ENCODE results near the gene PLA2G5. TPM values are rescaled to one million over a fixed set of nuclear protein-coding genes. Genes with fewer than 3 reads are reported as not detected.

PLA2G5 gene
- total RNA-seq, 4 donors from 2014 or later: 2.9 to 5.5 (median 4.0) TPM

- no peak for TF ChIP-seq CTCF (IDR thresholded peaks at IDR 0.05; ENCODE audit: low read depth)
Observed at GRCh38 chr1:20137055-20137454, 67.1 kb downstream of the PLA2G5 start.

GRCh38 chr1:20137604-20138003 is 67.6 kb downstream of the PLA2G5 start:
- no peak for TF ChIP-seq CTCF (IDR thresholded peaks at IDR 0.05; ENCODE audit: low read depth)

GRCh38 chr1:20138346-20138745 is 68.4 kb downstream of the PLA2G5 start:
- TF ChIP-seq CTCF (IDR thresholded peaks at IDR 0.05; ENCODE audit: low read depth): no peak

- no peak for TF ChIP-seq CTCF (IDR thresholded peaks at IDR 0.05; ENCODE audit: low read depth)
Observed at GRCh38 chr1:20138961-20139550, 69.1 kb downstream of the PLA2G5 start, which contains the start of gene PLA2G2F. Gene PLA2G2F, plus strand, starts transcription at chr1:20139323. Its CDS starts 105 bp downstream, at chr1:20139428.

- no peak for TF ChIP-seq CTCF (IDR thresholded peaks at IDR 0.05; ENCODE audit: low read depth)
Observed at GRCh38 chr1:20139776-20140612, 70.0 kb downstream of the PLA2G5 start.

GRCh38 chr1:20141001-20141400 is 71.0 kb downstream of the PLA2G5 start:
- no peak for TF ChIP-seq CTCF (IDR thresholded peaks at IDR 0.05; ENCODE audit: low read depth)

GRCh38 chr1:20141466-20141865 is 71.5 kb downstream of the PLA2G5 start:
- no peak for TF ChIP-seq CTCF (IDR thresholded peaks at IDR 0.05; ENCODE audit: low read depth)
